NCI-H128 (cell line): ENCODE results near the gene TANGO2.

Experiments
- DNase-seq: peaks from one replicate; lab custom pipeline; 2025; ENCODE audit not compliant: unreplicated experiment; lab: John Stamatoyannopoulos, UW

TANGO2 gene

DNA sequence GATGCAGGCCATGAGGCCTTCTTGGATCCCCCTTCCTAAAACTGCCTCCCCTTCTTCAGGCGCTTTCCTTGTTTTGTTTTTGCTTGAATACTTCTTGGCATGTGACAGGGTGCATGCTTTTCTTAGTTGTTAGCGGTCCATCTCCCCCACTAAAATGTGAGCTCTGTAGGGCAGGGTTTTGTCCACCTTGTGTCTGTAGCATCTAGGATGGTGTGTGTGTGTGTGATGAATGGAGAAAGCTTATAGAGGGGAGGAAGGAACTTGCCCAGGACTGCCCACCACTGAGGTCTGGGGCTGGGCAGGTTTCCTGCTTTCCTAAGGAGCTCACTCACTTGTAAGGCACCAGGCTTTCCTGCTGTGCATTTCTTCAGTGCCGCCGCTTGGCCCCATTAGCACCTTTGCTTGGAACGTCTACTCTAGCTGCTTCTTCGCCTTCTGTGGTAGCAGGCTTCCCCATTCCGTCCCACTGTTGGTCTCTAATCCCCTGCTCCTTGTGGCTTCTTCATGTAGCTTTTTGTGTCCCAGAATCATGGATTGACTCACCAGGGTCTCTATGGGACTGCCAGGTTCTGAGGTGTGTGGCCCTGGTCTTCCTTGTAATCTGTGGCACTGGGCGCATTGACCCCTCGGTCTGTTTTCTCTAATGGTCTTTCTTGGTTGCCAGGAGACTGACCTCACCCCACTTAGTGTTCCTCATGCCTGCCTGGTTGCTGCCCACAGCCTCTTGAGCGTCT, 62.4 kb downstream of the TANGO2 start:
- no peak for DNase-seq

DNA sequence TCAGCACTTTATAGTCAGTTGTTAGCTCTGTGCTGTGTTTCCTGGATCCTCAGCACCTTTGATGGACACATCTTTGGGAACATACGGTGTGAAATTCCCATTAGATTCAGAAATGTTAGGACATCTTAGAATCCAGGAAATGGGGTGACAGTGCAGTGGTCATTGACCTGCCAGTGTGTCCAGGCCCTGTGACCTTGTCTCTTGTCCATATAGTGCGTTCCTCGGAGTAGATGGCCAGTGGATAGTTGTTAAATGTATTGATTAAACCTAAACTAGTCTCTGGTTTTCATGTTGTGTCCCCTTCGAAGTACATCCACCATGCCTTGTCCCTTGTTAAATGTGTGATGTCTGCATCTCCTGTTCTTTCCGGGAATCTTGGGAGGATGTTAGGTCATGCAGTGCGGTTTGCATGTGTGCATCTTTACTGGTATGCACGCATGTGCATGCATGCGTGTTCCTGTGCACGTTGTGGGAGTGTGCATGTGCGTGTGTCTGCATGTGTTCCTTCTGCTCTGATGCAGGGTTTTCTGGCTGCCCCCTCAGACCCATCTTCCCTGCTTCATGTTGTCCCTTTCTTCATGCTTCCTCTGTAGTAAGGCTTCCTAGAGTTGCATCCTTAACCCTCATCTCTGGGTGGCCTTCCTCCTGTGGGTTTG, 63.1 kb downstream of the TANGO2 start:
- no peak for DNase-seq

- no peak for DNase-seq
Measured at GRCh38 chr22:20084547-20085413, 63.9 kb downstream of the TANGO2 start.

- no peak for DNase-seq
Measured at GRCh38 chr22:20085651-20086050, 64.7 kb downstream of the TANGO2 start.

DNA sequence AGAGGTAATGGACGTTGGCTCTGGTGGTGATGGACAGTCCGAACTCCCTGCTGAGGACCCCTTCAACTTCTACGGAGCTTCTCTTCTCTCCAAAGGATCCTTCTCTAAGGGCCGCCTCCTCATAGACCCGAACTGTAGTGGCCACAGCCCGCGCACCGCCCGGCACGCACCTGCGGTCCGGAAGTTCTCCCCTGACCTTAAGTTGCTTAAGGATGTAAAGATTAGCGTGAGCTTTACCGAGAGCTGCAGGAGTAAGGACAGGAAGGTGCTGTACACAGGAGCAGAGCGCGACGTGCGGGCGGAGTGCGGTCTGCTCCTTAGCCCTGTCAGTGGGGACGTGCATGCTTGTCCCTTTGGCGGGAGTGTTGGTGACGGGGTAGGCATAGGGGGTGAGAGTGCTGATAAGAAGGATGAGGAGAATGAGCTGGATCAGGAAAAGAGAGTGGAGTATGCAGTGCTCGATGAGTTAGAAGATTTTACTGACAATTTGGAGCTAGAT, 65.2 kb downstream of the TANGO2 start:
- no peak for DNase-seq

DNA sequence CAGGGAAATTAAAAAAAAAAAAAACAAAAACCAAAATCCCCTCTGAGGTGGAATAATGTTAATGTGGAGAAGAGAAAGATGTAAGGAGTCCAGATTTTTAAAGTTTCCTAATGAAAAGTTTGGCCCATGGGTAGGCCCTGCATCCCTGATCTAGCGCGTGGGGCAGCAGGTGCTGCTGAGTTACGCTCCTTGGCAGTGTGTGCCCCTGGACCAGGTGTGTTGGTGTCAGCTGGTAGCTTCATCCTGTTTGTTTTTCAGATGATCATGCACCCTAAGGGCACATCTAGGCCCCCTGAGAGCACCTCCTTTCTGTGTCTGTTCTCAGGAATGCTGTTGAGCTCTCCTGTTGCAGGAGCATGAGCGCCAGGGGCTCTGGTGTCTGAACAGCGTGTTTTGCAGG, 65.9 kb downstream of the TANGO2 start:
- no peak for DNase-seq

- DNase-seq = no peak
Measured at GRCh38 chr22:20087319-20088262, 66.7 kb downstream of the TANGO2 start.

- no peak for DNase-seq
Measured at GRCh38 chr22:20088263-20088648, 67.3 kb downstream of the TANGO2 start.

GRCh38 chr22:20089226-20089976, 68.5 kb downstream of the TANGO2 start:
- no peak for DNase-seq

DNA sequence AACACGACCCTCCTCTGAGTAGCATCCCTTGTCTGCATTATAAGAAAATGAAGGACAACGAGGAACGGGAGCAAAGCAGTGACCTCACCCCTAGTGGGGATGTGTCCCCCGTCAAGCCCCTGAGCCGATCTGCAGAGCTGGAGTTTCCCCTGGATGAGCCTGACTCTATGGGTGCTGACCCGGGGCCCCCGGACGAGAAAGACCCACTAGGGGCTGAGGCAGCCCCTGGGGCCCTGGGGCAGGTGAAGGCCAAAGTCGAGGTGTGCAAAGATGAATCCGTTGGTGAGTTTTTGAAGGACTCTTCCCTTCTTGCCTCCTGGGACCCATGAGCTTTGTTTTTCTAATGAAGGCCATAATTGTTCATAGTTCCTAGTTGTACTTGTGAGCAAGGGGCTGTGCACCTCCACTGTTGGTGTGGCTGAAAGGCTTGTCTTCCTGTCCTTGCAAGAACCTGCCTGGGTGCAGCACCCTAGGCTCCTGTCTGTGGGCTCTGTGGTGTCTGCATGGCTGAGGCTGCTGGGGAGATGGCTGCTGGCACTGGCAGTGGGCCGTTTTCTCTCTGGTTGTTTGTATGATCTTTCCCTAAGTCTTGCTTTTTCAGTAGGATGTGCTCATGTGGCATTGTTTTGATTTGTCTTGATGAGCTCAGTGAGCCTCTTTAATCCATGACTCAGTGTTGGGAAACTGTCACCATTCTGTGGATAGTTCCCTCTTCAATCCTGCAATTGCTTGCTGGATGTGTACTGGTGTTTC, 69.2 kb downstream of the TANGO2 start:
- DNase-seq = no peak

GRCh38 chr22:20090730-20091240, 69.9 kb downstream of the TANGO2 start:
- DNase-seq = no peak

DNA sequence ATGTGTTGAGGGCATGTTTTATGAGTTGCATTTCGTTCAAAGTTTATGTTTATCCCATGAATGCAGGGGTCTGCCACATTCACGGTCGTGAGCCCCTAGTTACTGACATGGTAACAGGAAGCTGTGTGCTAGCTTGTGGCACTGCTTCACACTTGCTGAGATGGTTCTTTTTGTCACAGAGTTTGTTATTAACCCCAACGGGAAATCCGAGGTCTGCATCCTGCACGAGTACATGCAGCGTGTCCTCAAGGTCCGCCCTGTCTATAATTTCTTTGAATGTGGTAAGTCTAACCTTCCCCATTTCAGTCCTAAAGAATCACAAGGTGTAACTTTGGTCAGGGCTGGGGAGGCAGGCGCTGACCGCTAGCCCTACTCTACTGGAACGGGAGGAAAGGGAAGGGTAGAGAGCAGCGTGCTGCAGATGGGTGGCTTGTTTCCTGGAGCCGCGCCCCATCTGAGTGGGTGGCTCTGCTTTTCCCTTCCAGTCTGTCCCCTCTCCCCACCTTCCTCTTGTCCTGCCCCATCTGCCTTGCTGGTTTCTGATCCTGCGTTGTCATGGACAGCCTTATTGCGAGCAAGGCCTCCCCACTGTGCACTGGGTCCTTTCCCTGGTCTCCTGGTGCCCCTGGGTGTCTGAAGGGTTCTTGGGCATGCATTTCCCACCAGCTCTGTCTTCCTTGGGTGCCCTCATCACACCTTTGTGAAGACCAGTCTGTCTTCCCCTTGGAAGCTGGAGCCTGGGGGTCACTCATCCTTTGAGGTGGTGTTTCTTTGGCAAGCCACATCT, 71.0 kb downstream of the TANGO2 start:
- DNase-seq = no peak

- DNase-seq = no peak
Measured at GRCh38 chr22:20092477-20092854, 71.6 kb downstream of the TANGO2 start.

GRCh38 chr22:20093418-20094196, 72.7 kb downstream of the TANGO2 start:
- DNase-seq = no peak

GRCh38 chr22:20094197-20094807, 73.4 kb downstream of the TANGO2 start:
- DNase-seq = no peak

GRCh38 chr22:20095521-20095920, 74.6 kb downstream of the TANGO2 start:
- DNase-seq = no peak
